Subcutaneous preadipocyte (primary cell): ENCODE data around the gene TYMS. TPM values are rescaled to one million over a fixed set of nuclear protein-coding genes. Genes with fewer than 3 reads are reported as not detected.

Experiments
- total RNA-seq: library from RNA; depleted of rRNA; stranded (reverse); fragments of >200 nt; gene quantifications from 2 replicates; pipeline ENCODE4 v1.2.3, GENCODE V29; 2012

Gene TYMS
- 20.9 and 25.7 TPM in 2 replicates for total RNA-seq

DNA sequence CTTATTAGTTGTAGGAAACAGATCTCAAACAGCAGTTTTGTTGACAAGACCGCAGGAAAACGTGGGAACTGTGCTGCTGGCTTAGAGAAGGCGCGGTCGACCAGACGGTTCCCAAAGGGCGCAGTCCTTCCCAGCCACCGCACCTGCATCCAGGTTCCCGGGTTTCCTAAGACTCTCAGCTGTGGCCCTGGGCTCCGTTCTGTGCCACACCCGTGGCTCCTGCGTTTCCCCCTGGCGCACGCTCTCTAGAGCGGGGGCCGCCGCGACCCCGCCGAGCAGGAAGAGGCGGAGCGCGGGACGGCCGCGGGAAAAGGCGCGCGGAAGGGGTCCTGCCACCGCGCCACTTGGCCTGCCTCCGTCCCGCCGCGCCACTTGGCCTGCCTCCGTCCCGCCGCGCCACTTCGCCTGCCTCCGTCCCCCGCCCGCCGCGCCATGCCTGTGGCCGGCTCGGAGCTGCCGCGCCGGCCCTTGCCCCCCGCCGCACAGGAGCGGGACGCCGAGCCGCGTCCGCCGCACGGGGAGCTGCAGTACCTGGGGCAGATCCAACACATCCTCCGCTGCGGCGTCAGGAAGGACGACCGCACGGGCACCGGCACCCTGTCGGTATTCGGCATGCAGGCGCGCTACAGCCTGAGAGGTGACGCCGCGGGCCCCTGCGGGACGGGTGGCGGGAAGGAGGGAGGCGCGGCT lies at the start of gene TYMS:
Gene TYMS, plus strand, starts transcription at position 343 of the 690 bp plus-strand sequence. Its CDS starts 90 bp downstream, at position 433.

DNA sequence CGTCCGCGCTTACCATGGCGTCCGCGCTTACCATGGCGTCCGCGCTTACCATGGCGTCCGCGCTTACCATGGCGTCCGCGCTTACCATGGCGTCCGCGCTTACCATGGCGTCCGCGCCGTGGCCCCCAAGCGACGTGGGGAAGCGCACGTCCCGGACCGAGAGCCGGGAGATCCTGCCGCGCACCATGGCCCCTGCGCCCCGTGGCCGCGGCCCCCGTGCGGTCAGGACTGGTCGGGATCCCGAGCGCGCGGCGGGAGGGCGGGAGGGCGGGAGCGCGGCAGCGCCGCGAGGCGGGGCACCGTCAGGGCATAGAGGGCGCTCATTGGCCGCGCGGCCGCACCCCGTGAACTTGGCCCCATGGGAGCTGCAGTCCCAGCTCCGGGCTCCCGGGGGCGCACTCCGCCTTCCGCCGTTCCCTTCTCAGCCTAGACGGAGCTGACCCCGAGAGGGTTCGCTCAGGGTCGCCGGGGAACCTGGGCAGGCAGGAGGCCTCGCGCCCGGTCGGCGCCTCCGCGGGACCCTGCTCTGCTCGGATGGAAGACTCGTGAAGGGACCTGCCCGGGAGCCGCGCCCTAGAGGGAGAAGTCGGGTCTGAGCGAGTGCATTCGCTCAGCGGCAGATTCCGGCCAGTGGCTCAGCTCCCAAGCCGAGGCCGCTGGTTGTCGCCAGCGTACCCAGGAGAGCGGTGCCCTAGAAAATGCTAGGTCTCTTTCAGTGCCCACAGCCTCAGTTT lies 55.1 kb downstream of the TYMS start, which contains the start of gene ENOSF1:
Gene ENOSF1, minus strand, starts transcription at position 230 of the 734 bp plus-strand sequence. Its CDS starts 43 bp downstream, at position 187.

Other genes starting within 250 kb of the TYMS start
- 92.6 and 115 TPM in 2 replicates for gene COLEC12, start 157.0 kb upstream of the TYMS start, total RNA-seq
- not detected in 2 replicates for gene CETN1, start 77.3 kb upstream of the TYMS start, total RNA-seq
- not detected in 2 replicates for gene CLUL1, start 60.7 kb upstream of the TYMS start, total RNA-seq
- gene ENOSF1, start 55.0 kb downstream of the TYMS start, total RNA-seq, result 42.6 and 62.8 TPM in 2 replicates
- gene YES1, start 154.6 kb downstream of the TYMS start, total RNA-seq, result 81.9 and 109 TPM in 2 replicates
- gene ADCYAP1, start 247.2 kb downstream of the TYMS start, total RNA-seq, result not detected in 2 replicates